HG02870 (cell line): ENCODE results near the gene OAS1.
A peak's percentile ranks its signal among the peaks of the same experiment; 100 is the strongest.
"Not testable (repeated sequence)": the region's sequence is repeated elsewhere in the genome, so short reads cannot be mapped to it uniquely, and the experiment has no call there.

Experiments used
- ATAC-seq: cut with Tn5 transposase; IDR thresholded peaks from one replicate; pipeline ENCODE4 v1.9.1; 2021; ENCODE audit warnings: mild to moderate bottlenecking, moderate library complexity; ENCODE audit not compliant: unreplicated experiment

OAS1 gene

GRCh38 chr12:112898380-112898779 lies 8.4 kb upstream of the OAS1 start:
- ATAC-seq = no peak

- ATAC-seq = no peak
Observed at GRCh38 chr12:112900298-112901145, 6.2 kb upstream of the OAS1 start.

- ATAC-seq = no peak
Observed at GRCh38 chr12:112901271-112901670, 5.5 kb upstream of the OAS1 start.

- ATAC-seq = no peak
Observed at GRCh38 chr12:112904571-112904970, 2.2 kb upstream of the OAS1 start.

GRCh38 chr12:112905451-112906089 lies 1.2 kb upstream of the OAS1 start:
- ATAC-seq = no peak

- ATAC-seq = peak; percentile 58
Observed at GRCh38 chr12:112907415-112908157, 824 bp downstream of the OAS1 start.

GRCh38 chr12:112908548-112908947 lies 1.8 kb downstream of the OAS1 start:
- ATAC-seq = no peak

GRCh38 chr12:112909693-112910092 lies 2.9 kb downstream of the OAS1 start:
- no peak for ATAC-seq

- no peak for ATAC-seq
Observed at GRCh38 chr12:112913038-112913688, 6.4 kb downstream of the OAS1 start.

GRCh38 chr12:112913888-112914287 lies 7.1 kb downstream of the OAS1 start:
- ATAC-seq = not testable (repeated sequence)

GRCh38 chr12:112916270-112916669 lies 9.5 kb downstream of the OAS1 start:
- ATAC-seq = no peak

- no peak for ATAC-seq
Observed at GRCh38 chr12:112919121-112919520, 12.4 kb downstream of the OAS1 start.

- no peak for ATAC-seq
Observed at GRCh38 chr12:112924986-112925385, 18.2 kb downstream of the OAS1 start.

GRCh38 chr12:112926416-112927033 lies 19.8 kb downstream of the OAS1 start:
- not testable (repeated sequence) for ATAC-seq

GRCh38 chr12:112927475-112927874 lies 20.7 kb downstream of the OAS1 start:
- ATAC-seq = no peak

GRCh38 chr12:112927925-112928324 lies 21.2 kb downstream of the OAS1 start:
- no peak for ATAC-seq

- no peak for ATAC-seq
Observed at GRCh38 chr12:112928978-112929377, 22.2 kb downstream of the OAS1 start.

- ATAC-seq = no peak
Observed at GRCh38 chr12:112929715-112930114, 23.0 kb downstream of the OAS1 start.

GRCh38 chr12:112930350-112930749 lies 23.6 kb downstream of the OAS1 start:
- no peak for ATAC-seq

GRCh38 chr12:112932485-112933128 lies 25.8 kb downstream of the OAS1 start:
- no peak for ATAC-seq
